IPS-15b (cell line): ENCODE data around the gene SUCLG2.
A peak's percentile ranks its signal among the peaks of the same experiment; 100 is the strongest.

Source experiments
- H3K27me3 ChIP-seq: one replicate; pipeline ENCODE4 v1.6.1; 2013; ENCODE audit warnings: low read length; ENCODE audit not compliant: control insufficient read depth, insufficient read depth
- H3K36me3 ChIP-seq: one replicate; pipeline ENCODE4 v1.6.1; 2013; ENCODE audit warnings: low read length; ENCODE audit not compliant: control insufficient read depth, insufficient read depth
- H3K4me1 ChIP-seq: one replicate; pipeline ENCODE4 v1.6.1; 2013; ENCODE audit warnings: mild to moderate bottlenecking, low read length; ENCODE audit not compliant: control insufficient read depth, insufficient read depth
- H3K4me3 ChIP-seq: one replicate; pipeline ENCODE4 v1.5.1; 2013; ENCODE audit warnings: low read depth, low read length
- H3K9ac ChIP-seq: one replicate; pipeline ENCODE4 v1.6.1; 2013; ENCODE audit warnings: low read depth, mild to moderate bottlenecking, low read length
- H3K9me3 ChIP-seq: one replicate; pipeline ENCODE4 v1.6.1; 2013; ENCODE audit warnings: mild to moderate bottlenecking, low read length; ENCODE audit not compliant: control insufficient read depth, insufficient read depth

The SUCLG2 gene

DNA sequence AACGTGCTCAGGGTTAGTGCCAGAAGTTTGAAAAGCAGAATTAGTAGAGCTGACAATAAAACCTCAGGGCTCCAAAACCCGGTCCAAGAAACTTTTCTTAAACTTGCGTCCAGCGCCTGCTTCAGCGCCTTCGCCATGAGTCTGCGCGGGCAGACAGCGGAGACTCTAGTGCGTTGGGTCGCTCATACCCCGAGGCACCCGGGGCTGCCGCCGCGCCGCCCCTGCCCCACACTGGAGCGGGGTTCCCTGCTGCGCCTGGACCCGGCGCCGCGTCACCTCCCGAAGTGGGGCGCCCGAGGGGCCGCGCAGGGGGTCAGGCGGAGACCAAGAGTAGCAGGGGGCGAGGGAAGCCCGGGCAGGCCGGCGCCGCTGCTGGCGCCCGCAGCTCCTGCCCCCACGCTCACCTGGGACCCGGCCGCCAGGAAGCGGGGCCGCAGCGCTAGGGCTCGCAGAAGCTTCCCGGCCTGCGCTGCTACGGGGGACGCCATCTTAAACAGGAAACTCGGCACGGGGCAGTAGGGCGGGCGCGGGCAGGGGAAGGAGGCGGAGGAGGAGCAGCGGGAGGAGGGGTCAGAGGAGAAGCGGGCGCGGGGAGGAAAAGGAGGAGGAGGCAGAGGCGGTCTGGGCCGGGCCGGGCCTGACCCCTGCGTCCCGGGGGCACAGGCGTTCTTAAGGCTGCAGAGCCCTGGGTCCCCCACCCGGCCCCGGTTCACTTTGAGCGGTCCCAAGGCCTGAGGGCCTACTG is at the start of gene SUCLG2:
TSS of gene SUCLG2 (minus strand) at position 514 of the 745 bp plus-strand sequence. CDS start at position 488, 26 bp downstream.
- peak within 1 kb of the TSS; percentile 73 for H3K4me3 ChIP-seq
- H3K4me1 ChIP-seq = peaks cover 10% of the 10 kb centered on the region

GRCh38 chr3:67700596-67700995 is 46.2 kb upstream of the SUCLG2 start:
- no peaks in the 10 kb centered on the region for H3K27me3 ChIP-seq
- peaks cover 4% of the 10 kb centered on the region for H3K4me1 ChIP-seq
- H3K9me3 ChIP-seq = no peaks in the 10 kb centered on the region
- no peak overlapping the region for H3K9ac ChIP-seq
- H3K4me3 ChIP-seq = no peak overlapping the region
- no peaks in the 10 kb centered on the region for H3K36me3 ChIP-seq

More for the DNA sequence above, at the start of gene SUCLG2:
- no peaks in the 10 kb centered on the region for H3K36me3 ChIP-seq
- H3K27me3 ChIP-seq = no peaks in the 10 kb centered on the region
- peak within 1 kb of the TSS; percentile 85 for H3K9ac ChIP-seq
- H3K9me3 ChIP-seq = no peaks in the 10 kb centered on the region

DNA sequence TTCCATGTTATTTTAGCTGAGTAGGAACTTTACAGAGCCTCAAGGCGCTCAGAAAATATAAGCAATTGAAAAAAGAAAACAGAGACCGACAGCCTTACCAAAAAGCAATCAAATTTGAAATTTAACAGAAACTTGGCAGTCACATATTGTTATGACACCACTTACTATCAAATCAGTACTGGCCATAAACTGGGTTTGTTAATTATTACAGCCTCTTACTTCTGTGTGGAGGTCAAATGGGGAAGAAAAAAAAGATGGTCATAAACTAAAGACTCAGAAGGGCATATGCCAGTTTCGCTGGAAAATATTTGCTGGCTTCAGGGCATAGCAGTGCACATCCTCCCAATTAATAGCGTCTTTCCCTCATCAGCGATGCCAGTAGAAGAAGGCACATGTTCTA is 45.5 kb upstream of the SUCLG2 start:
- Histone ChIP-seq H3K4me1 (peaks cover 4% of the 10 kb centered on the region), H3K9me3 (no peaks in the 10 kb centered on the region), H3K9ac (no peak overlapping the region), H3K4me3 (no peak overlapping the region), H3K27me3 (no peaks in the 10 kb centered on the region), H3K36me3 (no peaks in the 10 kb centered on the region)

GRCh38 chr3:67692621-67693020 is 38.2 kb upstream of the SUCLG2 start:
- no peaks in the 10 kb centered on the region for H3K36me3 ChIP-seq
- H3K27me3 ChIP-seq = no peaks in the 10 kb centered on the region
- no peaks in the 10 kb centered on the region for H3K9me3 ChIP-seq
- H3K4me1 ChIP-seq = peaks cover 1% of the 10 kb centered on the region
- H3K9ac ChIP-seq = no peak overlapping the region
- no peak overlapping the region for H3K4me3 ChIP-seq

GRCh38 chr3:67691926-67692325 is 37.5 kb upstream of the SUCLG2 start:
- no peaks in the 10 kb centered on the region for H3K27me3 ChIP-seq
- no peaks in the 10 kb centered on the region for H3K36me3 ChIP-seq
- no peak overlapping the region for H3K4me3 ChIP-seq
- H3K4me1 ChIP-seq = no peaks in the 10 kb centered on the region
- no peaks in the 10 kb centered on the region for H3K9me3 ChIP-seq
- H3K9ac ChIP-seq = no peak overlapping the region

DNA sequence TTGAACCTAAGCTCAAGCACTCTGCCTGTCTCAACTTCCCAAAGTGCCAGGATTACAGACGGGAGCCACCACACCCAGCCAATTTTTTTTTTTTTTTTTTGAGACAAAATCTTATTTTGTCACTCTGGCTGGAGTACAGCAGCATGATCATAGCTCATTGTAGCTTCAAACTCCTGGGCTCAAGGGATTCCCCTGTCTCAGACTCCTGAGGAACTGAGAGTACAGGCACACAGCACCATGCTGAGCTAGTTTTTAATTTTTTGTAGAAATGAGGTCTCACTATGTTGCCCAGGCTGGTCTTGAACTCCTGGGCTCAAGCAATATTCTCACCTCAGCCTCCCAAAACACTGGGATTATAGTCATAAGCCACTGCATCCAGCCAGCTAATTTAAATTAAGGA is 36.8 kb upstream of the SUCLG2 start:
- H3K27me3 ChIP-seq = no peaks in the 10 kb centered on the region
- H3K9me3 ChIP-seq = no peaks in the 10 kb centered on the region
- H3K36me3 ChIP-seq = no peaks in the 10 kb centered on the region
- H3K4me3 ChIP-seq = no peak overlapping the region
- H3K4me1 ChIP-seq = no peaks in the 10 kb centered on the region
- no peak overlapping the region for H3K9ac ChIP-seq

DNA sequence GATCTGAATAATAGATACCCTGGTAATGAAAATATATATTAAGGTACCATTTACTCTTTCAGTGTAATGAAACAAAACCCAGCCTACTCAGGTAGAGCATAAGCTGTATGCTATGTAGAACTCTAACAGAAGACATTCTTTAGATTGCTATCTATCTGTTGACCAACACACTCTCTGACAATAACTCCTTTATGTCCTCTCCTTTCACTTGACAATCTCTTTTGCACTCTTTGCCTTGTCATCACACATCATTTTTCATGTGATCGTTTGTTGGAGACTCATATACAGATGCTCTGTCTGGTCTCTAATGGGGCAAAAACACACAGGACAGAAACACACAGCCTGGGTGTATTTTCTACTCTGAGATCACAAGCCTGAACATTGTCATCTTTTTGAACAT is 35.4 kb upstream of the SUCLG2 start:
- Histone ChIP-seq H3K9ac (no peak overlapping the region), H3K4me1 (no peaks in the 10 kb centered on the region), H3K4me3 (no peak overlapping the region), H3K9me3 (no peaks in the 10 kb centered on the region), H3K27me3 (no peaks in the 10 kb centered on the region), H3K36me3 (no peaks in the 10 kb centered on the region)

DNA sequence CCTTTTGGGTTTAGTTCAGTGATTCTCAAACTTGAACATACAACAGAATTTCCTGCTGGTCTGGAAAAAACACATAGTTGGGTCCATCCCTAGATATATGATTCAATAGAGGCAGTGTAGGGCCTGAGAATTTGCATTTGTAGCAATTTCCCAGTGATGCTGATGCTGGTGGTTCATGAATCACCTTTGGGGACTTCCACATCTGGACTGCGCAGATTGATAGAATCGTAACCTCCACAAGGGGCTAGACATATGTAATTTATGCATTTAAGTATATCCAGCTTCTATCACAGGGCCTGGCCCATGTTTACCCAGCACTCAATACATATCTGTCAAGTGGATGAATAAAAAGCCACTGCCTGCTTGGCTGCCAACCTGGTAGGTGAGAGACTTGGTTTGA is 33.8 kb upstream of the SUCLG2 start:
- H3K27me3 ChIP-seq = no peaks in the 10 kb centered on the region
- no peaks in the 10 kb centered on the region for H3K4me1 ChIP-seq
- H3K4me3 ChIP-seq = no peak overlapping the region
- H3K9ac ChIP-seq = no peak overlapping the region
- H3K36me3 ChIP-seq = no peaks in the 10 kb centered on the region
- H3K9me3 ChIP-seq = no peaks in the 10 kb centered on the region

DNA sequence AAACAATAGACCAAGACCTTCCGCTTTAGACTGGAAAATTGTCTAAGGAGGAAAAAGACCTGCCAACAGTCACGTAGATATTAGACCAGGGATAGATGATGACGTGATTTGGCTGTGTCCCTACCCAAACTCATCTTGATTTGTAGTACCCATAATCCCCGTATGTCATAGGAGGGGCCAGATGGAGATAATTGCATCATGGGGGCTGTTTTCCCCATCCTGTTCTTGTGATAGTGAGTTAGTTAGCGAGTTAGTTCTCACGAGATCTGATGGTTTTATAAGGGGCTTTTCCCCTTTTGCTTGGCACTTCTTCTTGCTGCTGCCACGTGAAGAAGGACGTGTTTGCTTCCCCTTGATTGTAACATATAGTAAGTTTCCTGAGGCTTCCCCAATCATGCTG is 31.7 kb upstream of the SUCLG2 start:
- Histone ChIP-seq H3K9me3 (no peaks in the 10 kb centered on the region), H3K4me1 (no peaks in the 10 kb centered on the region), H3K9ac (no peak overlapping the region), H3K27me3 (no peaks in the 10 kb centered on the region), H3K4me3 (no peak overlapping the region), H3K36me3 (no peaks in the 10 kb centered on the region)

DNA sequence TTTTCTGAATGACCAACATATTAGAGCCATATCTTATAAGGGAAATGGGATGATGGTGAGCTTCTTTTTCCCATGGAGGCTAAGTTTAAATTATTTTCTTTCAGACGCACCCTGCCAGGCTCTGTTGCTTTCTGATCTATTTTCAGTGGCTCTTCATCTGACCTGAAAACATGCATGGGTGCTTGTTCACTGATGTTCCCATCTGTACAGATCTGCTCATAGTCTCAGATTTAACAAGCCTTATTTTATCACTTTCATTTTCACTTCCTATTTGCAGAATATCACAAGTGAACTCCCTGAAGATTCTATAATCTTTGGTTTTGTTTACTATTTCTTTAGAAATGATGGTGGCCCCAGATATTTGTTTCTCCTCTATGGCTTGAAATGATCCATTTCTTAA is 31.1 kb upstream of the SUCLG2 start:
- Histone ChIP-seq H3K9ac (no peak overlapping the region), H3K36me3 (no peaks in the 10 kb centered on the region), H3K4me3 (no peak overlapping the region), H3K4me1 (no peaks in the 10 kb centered on the region), H3K9me3 (no peaks in the 10 kb centered on the region), H3K27me3 (no peaks in the 10 kb centered on the region)

GRCh38 chr3:67684211-67684610 is 29.8 kb upstream of the SUCLG2 start:
- Histone ChIP-seq H3K9me3 (no peaks in the 10 kb centered on the region), H3K36me3 (no peaks in the 10 kb centered on the region), H3K4me3 (no peak overlapping the region), H3K27me3 (no peaks in the 10 kb centered on the region), H3K9ac (no peak overlapping the region), H3K4me1 (no peaks in the 10 kb centered on the region)

DNA sequence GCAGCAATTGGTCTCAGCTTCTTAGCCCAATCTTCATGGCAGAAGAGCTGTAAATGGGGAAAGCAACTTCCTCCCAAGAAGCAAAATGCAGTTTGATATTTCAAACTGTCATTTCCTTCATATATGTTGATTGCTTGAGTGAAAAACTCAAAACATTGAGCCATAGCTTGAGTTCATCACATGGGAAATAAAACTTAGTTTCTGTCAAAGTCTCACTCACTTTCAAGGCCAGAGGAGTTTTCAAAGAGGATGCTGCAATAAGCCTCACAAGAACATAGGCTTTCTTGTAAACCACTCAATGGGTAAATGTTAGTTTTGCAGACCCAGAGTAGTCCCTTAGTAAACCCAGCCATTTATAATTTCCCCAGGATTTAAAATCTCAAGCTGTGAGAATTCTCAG is 29.1 kb upstream of the SUCLG2 start:
- Histone ChIP-seq H3K9ac (no peak overlapping the region), H3K36me3 (no peaks in the 10 kb centered on the region), H3K4me1 (no peaks in the 10 kb centered on the region), H3K27me3 (no peaks in the 10 kb centered on the region), H3K4me3 (no peak overlapping the region), H3K9me3 (no peaks in the 10 kb centered on the region)
